Middle frontal gyrus (tissue), 1 donor: Measurements from ENCODE around the gene MPP1.
A peak's percentile ranks its signal among the peaks of the same experiment; 100 is the strongest.
"Not testable (repeated sequence)": the region's sequence is repeated elsewhere in the genome, so short reads cannot be mapped to it uniquely, and the experiment has no call there.

Experiments
- DNase-seq: peaks from one replicate; pipeline ENCODE4 v3.0.0-alpha.2; 2015; ENCODE audit warnings: low spot score; ENCODE audit errors: extremely low spot score

Gene MPP1

GRCh38 chrX:154804957-154805695 is at the start of gene MPP1:
Gene MPP1, minus strand, starts transcription at chrX:154805485. Its CDS starts 112 bp downstream, at chrX:154805373.
- peak; percentile 61 for DNase-seq

DNA sequence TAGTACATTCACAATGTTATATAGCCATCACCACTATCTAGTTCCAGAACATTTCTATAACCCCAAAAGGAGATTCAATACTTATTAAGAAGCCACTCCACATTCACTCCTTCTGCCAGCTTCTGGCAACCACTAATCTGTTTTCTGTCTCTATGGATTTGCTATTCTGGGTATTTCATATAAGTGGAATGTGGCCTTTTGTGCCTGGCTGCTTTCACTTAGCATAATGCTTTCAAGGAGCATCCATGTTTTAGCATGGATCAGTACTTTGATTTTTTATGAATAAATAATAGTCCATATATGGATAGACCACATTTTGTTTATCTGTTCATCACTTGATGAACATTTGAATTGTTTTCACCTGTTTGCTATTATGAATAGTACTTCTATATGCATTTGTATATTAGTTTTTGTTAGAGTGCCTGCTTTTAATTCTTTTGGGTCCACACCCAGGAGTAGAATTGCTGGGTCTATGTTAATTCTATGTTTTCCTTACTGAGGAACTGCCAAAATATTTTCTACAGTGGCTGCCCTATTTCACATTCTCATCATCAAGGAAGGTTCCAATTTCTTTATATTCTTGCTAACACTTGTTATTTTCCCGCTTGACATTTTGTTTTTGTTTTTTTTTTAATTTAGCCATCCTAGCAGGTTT is 45.8 kb upstream of the MPP1 start:
- DNase-seq = no peak

DNA sequence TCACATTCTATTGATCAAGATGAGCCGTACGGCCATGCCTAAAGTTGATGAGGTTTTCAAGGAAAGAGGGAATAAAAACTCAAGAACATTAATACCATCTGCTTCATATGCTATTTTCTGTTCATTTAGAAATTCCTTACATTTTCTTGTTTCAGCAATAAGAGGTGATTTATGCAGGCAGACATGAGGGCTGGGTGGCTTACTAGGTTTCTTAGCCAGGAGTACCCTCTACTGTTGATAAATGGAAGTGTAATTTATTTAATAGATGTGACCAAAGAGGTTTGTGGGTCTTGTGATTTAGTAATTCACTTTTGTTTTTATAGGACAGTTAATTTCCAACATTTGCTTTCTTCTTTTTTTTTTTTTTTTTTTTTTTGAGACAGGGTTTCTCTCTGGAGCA is 35.6 kb upstream of the MPP1 start:
- DNase-seq = no peak

- no peak for DNase-seq
Observed at GRCh38 chrX:154836163-154836562, 30.9 kb upstream of the MPP1 start.

DNA sequence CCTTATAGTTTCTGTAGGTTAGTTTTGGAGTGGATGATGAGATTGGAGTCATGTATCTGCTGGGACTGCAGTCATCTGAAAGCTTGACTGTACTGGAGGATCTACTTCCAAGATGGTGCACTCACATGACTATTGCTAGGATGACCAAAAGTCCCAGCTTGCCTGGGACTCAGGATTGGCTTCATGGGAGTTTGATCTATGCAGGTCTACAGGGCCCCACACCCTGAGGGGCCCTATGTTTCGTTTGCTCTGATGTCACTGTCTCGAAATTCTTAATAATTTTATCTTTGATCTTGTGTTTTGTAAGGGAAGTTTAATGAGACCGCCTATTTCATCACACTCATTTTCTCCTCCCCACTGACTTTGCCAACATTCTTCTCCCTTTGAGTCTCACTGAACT is 29.3 kb upstream of the MPP1 start, which contains the start of gene SMIM9:
Gene SMIM9 (minus strand): TSS at position 101 of the 400 bp plus-strand sequence. CDS start 3,806 bp downstream, outside the sequence.
- DNase-seq = no peak

DNA sequence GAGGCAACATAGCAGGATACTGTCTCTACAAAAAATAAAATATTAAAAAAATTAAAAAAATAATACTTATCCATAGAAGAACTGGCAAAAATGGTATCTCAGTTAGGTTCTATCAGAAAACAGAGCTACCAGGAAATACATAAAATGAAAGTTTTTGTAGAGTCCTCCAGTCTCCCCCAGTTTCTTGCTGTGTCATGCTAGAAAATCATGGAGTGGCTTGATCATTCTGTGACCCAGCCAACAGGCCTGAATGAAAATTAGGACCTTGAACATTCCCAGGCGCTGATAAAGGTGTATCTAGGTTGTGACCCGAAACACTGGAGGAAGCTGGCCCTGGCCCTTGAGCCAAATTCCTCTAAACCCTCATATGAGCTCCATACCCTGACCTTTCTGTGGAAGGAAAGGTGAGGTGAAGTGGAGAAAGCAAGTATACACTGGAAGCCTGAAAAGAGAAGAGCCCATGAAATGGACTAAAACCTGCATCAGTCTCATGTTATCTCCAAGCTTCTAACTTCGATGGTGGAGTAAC is 28.5 kb upstream of the MPP1 start:
- no peak for DNase-seq

- DNase-seq = no peak
Observed at GRCh38 chrX:154829926-154830442, 24.7 kb upstream of the MPP1 start.

DNA sequence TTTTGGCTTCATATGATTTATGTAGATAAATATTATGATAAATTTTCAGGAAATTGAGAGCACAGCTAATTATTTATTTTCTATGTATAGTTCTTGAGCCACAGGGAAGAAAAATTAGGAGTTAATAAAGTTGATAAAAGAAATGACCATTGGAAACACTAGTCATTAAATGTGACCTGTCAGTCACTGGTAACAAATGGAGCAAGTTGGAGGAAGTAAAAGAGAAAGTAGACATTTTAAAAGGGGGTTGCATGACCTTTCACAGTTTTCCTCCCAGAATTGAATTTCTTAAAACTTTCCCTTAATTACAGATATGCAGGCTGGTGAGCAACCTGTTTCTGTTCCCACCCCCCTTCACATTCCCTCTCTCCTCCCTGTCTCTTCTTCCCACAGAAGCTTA is 23.8 kb upstream of the MPP1 start:
- no peak for DNase-seq

DNA sequence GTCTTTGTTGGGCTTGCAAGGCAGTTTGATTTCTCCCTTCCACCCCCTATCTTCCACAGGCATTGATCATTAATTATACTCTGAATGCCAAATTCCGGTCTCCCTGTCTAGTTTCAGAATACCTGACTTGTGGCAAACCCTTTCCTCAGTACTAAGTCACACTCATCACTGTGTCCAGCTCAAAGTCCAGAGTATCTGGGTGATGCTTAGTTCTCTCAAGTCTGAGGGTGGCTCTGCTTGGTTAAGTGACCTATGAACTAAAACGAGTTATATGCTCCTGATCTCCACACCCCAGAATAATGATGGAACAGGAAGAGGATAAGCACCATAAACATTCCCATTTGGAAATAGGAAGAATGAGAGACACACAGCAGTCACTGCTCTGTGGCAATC is 22.7 kb upstream of the MPP1 start:
- DNase-seq = no peak

DNA sequence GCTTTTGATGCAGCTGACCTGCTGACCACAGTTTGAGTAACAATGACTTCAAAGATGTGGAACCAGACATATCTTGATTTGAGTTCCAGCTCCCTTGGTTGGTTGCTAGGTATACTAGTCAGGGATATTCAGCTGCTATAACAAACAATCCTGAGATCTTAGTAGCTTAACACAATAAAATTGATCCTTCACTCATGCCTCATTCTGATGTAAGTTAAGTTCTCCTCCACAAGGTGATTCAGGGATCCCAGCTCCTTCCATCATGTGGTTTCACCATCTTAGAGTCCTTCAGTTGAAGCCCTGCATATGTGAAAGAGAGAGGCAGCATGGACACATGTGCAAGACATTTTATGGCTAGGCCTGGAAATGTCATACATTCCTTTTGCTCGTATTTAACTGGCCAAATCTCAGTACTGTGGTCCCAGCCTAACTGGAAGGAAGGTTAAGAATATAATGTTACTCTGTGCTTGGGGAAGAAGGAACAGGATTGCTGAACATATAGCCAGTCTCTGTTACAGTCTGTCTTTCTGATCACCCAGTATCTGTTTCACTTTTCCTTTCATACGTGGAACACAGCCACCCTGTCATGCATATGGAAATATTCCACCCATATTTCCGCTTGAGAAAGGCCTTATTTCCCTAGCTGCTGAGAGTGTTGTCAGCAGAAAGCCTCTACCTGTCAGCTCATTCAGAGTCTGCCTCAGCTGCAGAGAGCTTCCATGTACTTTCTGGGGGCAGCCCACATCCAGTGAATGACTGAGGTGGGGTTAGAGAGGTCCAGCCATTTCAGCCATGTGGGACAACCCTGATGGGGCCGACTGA is 22.1 kb upstream of the MPP1 start:
- DNase-seq = no peak

GRCh38 chrX:154825586-154825985 is 20.3 kb upstream of the MPP1 start:
- not testable (repeated sequence) for DNase-seq

DNA sequence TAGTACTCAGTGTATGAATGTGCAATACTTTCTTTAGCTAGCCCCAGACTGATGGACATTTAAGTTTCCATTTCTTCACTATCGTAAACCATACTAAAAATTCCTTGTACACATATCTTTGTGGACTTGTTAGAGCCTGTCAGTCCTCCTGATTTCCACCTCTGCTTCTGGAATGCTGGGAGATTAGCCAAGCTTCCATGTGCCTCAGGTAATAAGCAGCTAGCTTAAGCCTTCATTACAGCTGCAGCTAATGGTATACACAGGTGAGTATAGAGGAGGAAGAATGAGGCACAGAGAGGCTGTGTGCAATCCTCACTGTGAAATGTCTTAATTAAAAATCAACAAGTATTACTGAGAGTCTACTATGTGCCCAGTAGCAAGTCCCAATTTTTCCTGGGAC is 19.4 kb upstream of the MPP1 start:
- DNase-seq = no peak

DNA sequence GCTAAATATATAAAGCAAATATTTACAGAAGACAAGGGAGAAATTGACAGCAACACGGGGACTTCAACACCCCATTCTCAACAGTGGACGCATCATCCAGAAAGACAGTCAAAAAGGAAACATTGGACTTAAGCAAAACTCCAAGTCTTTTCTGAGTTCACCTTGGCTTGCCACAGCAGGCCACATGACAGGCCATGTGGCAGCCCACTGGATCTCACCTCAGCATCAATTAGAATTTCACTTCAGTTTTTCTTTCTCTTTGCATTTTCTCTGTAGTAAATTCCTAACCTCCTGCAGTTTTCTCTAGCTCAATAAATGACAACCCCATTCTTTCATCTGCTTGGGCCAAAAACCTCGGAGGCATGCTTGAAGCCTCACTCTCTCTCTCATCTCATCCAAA is 16.7 kb upstream of the MPP1 start:
- DNase-seq = no peak

- no peak for DNase-seq
Observed at GRCh38 chrX:154821523-154821922, 16.2 kb upstream of the MPP1 start.

DNA sequence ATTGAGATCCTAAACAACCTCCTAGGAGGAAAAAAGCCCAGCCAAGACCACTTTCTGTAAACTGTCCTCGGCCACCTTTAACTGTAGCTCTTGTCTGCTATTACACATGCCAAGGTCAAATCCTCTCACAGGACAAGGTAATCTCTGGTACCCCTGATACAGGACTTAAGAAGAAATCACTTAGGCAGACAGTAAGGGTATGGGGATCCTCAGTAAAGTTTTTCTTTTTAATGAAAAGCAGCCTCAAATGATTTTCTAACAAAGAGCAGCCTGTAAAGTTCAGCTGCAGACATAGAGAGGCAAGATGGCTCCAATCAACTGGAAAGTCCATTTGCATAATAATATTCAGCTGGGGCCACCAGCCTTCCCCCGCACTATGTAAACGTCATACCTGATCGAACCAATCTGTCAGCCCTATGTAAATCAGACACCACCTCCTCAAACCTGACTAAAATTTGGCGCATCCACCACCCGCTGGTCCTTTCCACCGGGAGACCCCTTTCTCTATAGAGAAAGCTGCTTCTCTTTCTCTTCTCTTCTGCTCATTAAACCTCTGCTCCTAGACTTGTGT is 14.6 kb upstream of the MPP1 start:
- DNase-seq = no peak

DNA sequence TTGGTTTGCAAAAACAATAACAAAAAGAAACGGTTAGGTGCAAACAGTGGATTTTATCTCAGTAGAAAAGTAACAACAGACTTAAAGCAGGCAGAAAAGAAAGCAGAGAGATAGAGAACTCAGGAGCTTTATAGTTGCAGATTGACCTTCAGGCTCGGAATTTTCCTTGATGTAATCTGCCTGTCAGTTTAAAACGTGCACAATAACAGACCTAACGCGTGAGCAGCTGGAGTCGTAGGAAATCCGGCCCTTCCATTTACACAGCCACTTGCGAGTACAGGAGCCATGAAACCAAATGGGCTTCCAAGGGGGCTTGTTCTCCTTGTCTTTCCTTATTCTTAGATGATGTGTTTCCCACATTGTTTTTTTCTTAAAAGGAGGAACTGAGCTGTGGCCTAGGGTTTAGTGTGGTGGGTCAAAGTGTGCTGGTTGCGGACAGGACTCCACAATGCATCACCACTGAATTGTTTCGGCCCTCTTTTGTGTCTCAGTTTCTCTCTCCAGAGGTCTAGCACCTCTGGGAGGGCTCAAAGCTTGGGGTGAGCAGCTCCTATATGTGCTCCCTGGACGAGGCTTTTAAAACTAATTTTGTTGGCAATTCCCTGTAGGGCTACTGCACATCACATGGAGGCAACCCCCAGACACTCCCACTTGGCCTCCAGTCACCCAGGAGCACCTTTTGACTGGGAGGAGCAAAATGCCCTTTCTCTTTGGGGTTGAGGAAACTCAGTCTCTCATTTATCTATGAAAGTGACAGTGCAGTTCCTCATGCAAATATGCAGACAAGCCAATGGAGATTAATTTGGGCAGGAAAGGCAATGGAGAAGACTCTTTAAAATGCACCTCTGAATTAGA is 13.9 kb upstream of the MPP1 start:
- no peak for DNase-seq

- not testable (repeated sequence) for DNase-seq
Observed at GRCh38 chrX:154817048-154817618, 11.8 kb upstream of the MPP1 start.

DNA sequence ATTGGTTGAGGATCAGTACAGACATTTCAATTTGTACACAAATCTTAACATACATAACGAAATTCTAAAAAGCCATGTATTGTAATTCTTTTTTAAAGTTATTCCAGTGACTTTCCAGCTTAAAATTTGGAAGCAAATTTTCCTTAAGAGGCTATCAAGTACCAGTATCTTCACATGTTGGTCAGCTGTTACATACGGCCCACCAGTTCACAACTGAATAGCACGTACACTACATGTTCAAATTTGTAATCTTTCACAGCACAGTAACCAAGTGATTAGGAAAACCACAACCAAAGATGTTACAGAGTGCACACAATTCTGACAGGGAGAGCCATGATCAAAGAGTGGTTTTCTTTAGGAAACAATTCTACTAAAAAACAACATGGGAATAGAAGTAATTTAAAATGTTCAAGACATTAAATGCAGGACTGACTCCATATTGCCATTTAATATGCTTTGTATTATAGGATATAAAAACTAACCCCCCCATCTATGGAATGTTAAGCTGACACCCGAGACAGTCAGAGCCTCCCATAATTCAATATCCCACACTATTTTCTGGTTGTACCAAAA is 11.1 kb upstream of the MPP1 start:
- DNase-seq = not testable (repeated sequence)

DNA sequence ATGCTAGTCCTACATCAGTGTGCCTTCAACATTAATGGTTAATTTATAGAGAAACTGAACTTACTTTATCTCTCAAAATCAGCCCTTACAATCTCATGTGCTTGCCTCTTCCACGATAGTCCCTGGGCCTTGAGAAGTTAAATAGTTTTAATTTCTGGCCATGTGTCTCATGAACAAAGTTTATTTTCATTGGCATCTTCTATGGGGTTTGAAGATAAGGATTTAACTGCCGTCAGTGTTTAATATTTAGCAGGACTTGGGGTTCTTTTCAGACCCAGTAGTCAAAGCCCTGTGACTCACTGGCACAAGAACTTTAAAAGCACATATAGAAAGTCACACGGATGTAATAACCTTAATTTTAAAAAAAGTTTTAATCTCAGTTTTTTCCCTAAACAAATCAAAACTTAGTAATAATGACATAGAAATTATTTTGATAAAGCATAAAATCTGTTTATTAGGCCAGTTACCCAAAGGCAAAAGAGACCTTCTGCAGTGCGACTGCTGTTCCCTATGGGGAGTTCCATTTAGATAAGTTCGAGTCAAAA is 10.1 kb upstream of the MPP1 start:
- no peak for DNase-seq
